Activated naive CD4-positive, alpha-beta T cell treated with anti-CD3 and anti-CD28 coated beads, Interleukin-2, amount 50 U/mL, for 16 hours (primary cell): Measurements from ENCODE around the gene GLB1L2.
"Not testable (repeated sequence)": the region's sequence is repeated elsewhere in the genome, so short reads cannot be mapped to it uniquely, and the experiment has no call there.

ENCODE experiments used
- DNase-seq: peaks from one replicate; pipeline ENCODE4 v3.0.0-alpha.2; 2020

The GLB1L2 gene

DNA sequence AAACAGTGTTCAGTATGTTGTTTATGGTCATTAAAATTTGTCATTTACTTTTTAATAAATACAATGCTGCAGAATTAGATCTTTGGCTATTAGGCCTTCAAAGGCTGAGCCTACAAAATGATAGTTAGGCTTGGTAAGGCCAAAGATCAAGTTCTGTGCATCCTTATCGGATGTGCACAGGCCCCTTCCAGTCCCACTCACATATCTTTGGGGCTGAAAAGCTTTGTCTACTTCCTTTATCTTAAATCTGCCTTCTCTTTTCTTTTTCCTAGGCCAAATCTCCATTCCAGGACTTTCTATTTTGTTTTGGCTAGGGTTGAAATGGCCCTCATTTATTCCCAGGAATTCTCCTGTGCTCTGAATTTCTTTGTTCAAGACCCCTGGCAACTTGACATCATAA, 3.4 kb upstream of the GLB1L2 start:
- no peak for DNase-seq

DNA sequence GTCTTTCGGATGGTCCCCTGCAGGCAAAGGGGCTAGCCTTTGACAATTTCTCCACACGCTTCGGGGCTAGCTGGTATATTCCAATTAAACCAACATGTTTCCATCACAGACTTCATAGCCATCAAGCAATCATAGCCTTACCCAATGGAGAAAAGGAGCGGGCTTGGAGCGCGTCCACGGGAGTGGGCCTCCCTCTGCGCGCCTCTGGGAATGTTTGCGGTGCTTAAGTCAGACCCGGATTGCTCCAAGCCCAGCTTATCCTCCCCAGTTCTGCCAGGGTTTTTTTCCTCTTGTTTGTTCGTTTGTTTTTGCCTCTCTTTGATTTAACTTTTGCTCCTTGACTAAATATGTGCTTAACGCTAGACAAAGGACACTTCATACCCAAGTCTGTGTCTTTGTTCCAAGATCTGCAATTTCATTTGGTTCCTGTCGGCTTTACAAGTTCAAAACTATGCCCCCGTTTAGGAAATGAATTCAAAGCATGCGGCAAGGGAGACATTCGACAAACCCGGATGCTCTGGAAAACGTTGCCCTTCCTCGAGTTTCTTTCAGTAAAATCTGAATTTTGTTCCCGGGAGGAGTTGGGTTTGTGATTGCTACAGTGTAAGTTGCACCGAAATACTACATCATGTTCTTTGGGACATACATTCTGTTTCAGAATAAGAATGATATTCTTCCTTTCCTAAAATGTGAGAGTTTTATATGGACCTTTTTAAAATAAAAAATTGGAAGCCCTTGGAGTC, 1.0 kb upstream of the GLB1L2 start:
- no peak for DNase-seq

DNA sequence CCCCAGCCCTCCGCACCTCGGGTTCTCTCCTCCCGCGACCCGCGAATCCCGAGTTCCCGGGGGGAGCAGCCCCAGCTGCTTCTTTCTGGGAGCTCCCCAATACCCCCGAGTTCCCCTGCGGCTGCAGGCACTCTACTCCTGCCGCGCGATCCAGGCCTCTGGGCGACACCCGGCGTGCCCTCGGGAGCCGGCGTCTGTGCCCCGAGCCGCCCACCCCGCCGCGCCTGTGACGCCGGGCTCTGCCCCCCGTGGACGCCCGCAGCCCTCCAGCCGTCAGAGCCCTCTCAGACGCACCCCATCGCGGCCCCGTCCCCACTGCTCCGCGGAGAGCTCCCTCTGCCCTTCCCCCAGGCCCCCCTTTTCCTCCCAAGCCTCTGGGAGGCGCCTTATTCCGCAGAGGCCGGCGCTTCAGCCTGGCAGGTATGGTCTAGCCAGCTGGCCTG, 422 bp downstream of the GLB1L2 start:
- peak; percentile 43 for DNase-seq

DNA sequence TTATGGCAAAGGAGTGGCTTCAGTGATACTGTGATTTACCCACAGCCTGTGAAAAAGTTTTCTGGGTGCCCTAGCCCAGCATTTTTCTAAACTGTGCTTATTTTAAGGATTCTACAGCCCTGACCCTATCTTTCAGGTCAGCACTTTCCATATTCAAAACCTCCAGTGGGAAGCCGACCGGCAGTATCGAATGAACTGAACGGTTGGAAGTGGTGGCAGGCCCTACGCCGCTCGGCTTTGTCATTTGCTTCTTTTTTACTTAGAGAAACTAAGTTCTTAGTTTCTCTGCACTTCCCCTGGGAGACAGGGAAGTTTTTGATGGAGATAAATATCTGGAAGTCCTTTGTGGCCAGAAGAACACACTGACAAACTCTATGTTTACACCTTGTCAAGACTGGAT, 994 bp downstream of the GLB1L2 start:
- no peak for DNase-seq

DNA sequence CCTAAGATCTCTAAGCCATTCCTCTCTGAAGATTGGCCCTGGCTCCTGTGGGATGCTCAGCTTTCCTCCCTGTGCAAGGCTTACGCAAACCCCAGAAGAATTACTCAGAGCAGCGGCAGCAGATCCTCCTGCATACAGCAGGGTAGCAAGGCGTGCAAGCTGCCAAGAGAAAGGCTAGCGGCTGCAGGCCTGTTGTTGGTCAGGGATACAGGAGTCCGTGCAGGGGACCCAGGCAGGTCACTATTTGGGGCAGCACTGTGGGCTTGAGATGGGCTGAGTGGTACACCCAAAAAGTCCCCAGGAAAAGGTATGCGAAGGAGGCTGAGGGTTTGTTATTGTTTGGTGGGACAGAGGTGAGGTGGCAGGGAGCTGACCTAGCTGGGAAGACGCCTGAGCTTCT, 1.5 kb downstream of the GLB1L2 start:
- no peak for DNase-seq

- DNase-seq: no peak
Observed at GRCh38 chr11:134333946-134334345, 2.2 kb downstream of the GLB1L2 start.

GRCh38 chr11:134334796-134335571, 3.2 kb downstream of the GLB1L2 start:
- DNase-seq: no peak

GRCh38 chr11:134337051-134337450, 5.3 kb downstream of the GLB1L2 start:
- no peak for DNase-seq

GRCh38 chr11:134338068-134338467, 6.3 kb downstream of the GLB1L2 start:
- DNase-seq: no peak

DNA sequence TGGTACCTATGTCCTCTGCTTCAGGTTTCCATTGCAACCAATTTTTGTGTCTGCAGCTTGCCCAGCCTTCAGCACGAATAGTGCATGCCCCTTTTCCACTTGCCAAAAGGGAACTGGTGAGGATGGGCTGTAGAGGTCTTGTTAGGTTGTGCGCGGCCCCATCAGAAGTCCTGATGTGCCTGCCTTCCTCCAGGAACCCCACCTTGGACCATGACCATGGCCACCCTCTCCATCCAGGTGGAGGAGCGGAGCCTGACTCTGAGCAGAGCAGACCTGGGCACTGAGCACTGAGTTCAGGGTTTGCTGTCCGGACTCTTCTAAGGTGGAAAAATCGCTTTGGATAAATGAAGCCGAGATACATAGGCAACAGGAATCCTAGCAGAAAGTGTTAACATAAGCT, 6.9 kb downstream of the GLB1L2 start:
- DNase-seq: no peak

DNA sequence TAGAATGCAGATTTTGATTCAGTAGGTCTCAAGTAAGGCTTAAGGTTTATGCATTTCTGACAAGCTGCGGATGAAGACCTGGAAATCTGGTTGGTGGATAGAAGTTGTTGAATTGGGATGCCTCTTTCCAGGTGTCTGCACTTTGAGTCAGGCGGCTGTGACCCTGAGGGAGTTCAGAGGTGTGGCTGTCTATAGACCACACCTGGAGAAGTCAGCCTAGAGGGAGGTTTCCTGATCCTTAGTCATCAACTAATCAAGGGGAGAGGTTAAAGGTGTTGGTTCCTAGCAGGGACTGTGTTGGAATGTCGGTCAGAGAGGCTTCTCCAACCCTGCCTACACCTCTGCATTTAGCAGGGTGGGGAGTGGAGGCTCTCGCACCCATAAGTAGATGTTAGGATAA, 8.0 kb downstream of the GLB1L2 start:
- DNase-seq: no peak

DNA sequence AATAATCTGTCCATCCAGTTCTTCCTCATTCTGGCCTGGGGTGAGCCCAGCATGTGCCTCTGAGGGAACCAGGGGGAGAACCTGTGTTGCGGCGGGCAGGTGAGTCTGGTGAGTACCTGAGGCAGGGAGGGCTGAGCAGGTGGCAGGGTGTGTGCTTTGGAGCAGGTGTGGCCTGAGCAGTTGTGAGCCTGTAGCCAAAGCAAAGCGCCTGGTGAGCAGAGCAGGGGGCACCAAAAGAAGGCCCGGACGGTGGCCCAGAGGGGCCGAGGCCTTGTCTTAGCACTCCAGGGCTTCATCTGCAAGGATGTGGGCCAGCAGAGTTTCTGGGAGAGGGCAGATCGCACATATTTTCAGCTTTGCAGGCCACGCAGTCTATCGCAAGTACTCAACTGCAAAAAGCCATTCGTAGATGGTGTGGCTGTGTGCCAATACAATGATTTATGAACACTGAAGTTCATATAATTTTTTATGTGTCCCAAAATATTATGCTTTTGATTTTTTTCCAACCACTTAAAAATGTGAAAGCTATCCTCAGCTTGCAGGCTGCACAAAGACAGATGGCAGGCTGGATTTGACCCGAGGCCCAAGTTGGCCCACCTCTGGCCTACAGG, 8.7 kb downstream of the GLB1L2 start:
- no peak for DNase-seq

DNA sequence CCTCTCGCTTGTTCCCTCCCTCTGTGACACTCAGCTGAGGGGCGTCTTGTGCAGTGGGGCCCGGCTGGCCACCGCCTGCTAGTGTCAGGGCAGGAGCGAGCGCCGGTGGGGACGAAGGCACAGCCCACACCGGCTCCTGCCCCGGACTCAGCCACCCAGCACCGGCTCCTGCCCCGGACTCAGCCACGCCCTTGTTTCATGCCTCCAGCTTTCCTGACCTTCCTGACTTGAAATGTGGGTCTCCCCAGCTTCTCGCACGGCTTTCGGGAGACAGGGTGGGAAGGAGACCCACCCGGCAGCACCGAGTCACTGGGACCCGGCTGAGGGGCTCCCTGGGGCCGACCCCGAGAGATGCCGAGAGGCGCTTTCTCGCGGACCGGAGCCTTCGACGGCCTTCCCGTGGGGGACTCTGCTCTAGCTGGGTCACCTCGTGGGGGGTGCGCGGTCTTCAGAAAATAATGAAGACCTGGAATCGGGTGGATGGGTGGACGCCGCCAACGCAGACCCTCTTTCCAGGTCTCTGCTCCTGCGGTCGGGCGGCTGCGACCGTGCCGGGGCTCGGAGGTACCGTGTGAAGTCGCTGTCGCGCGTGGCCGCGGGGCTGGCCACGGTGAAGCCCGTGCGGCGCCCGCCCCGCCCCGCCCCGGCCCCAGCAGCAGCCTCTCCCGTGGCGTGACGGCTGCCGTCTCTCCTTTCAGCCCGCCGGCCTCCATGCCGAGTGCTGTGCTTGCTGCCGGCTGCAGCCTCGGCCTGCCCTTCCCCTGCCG, 10.2 kb downstream of the GLB1L2 start:
- no peak for DNase-seq

GRCh38 chr11:134342572-134343340, 11.0 kb downstream of the GLB1L2 start:
- no peak for DNase-seq

GRCh38 chr11:134343646-134344045, 11.9 kb downstream of the GLB1L2 start:
- no peak for DNase-seq

DNA sequence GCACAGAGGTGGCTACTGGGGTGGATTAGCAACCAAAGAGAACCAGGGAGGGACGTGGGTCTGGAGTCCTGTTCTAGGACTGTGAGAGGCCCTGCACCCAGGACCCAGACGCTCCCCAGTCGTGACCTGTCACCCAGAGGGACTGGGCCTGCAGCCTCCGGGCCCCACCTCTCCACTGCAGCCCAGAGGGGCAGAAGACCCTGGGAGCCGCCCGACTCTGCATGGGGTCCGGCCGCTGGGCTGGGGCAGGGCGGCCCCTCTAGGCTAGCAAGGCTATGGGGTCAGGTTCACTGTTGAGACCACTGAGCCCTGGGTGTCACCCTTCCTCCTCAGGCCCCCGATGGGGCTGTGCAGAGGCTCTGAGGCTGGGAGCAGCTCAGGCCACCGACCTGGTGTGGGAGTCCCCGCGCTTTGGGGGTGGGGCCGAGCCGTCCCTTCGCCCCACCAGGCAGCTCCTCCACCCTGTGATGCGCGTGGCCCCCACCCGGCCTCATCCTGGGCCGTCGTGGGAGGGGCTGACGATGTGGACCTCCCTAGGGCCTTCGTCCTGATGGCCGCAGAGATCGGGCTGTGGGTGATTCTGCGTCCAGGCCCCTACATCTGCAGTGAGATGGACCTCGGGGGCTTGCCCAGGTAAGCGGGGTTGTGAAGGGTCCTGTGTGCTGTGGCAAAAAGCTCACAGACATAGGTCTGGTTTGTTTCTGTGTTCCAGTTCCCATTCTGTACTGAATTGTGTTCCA, 12.9 kb downstream of the GLB1L2 start:
- DNase-seq: not testable (repeated sequence)

- DNase-seq: no peak
Observed at GRCh38 chr11:134345237-134345550, 13.4 kb downstream of the GLB1L2 start.

DNA sequence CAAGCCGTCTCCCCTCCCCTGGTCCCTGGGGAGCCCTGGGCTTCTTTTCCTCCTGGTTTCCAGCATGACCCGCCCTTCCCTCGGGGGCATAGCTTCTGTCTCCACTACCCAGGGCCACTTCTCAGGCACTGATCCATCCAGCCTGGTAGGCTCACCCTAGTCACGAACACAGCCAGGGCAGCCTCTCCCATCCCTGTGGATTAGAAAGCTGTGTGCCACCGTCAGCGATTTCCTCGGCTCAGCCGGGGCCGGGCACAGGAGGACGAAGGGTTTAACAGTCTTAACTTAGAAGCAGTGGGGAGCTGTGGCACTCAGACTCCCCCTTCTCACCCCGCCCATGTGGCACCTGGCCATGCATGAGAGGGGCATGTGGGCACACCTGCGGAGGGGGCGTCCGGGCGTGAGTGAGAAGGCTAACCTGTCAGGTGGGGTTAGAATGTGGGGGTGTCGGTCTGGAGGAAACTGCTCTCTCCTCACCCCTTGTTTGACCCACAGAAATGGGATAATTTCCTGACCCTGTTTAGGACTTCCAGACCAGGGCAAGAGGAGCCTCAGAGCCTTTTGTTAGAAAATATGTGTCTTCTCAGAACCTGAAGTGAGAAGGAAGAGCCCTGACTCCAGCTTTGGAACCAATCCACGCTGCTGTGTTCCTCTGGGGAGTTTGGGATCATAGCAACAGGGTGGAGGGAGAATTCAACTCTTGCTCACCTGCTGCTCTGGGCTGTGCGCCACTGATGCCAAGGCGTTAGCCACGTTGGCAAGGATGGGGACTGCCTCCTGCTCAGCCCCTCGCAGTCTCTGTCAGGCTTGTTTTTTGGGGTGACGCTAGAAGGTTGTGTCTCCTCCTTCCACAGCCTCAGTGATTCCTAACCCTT, 14.6 kb downstream of the GLB1L2 start:
- DNase-seq: no peak

- DNase-seq: no peak
Observed at GRCh38 chr11:134346976-134347350, 15.2 kb downstream of the GLB1L2 start.

GRCh38 chr11:134347441-134347840, 15.7 kb downstream of the GLB1L2 start:
- no peak for DNase-seq
